ENCODE measurements around the gene ZSCAN5A. TPM values are rescaled to one million over a fixed set of nuclear protein-coding genes. Genes with fewer than 3 reads are reported as not detected.

ZSCAN5A gene
- total and polyA plus RNA-seq, 8 donors = 4.4 to 8.1 (median 5.5) TPM

GRCh38 chr19:56321254-56321988 is 6.8 kb upstream of the ZSCAN5A start:
- Histone ChIP-seq H3K4me3 (no peak overlapping the region), H3K9me3 (no peaks in the 10 kb centered on the region), H3K36me3 (no peaks in the 10 kb centered on the region), H3K4me1 (no peaks in the 10 kb centered on the region), H3K27ac (no peak overlapping the region), H3K27me3 (no peaks in the 10 kb centered on the region)
- ATAC-seq = no peak
- WGBS, 2 donors = 66 to 81% methylated on average over 8 of the region's 8 CpGs
- TF ChIP-seq CTCF (IDR thresholded peaks at IDR 0.05) = no peak
- intact Hi-C loops (cut with DNase I) = no loop called here
- FAIRE-seq = no peak
- no peak for DNase-seq

- no peak for FAIRE-seq
- no peaks in the 10 kb centered on the region for H3K27me3 ChIP-seq
- no peaks in the 10 kb centered on the region for H3K4me1 ChIP-seq
- no peak for TF ChIP-seq CTCF (IDR thresholded peaks at IDR 0.05)
- H3K36me3 ChIP-seq = no peaks in the 10 kb centered on the region
- no peaks in the 10 kb centered on the region for H3K9me3 ChIP-seq
- DNase-seq = no peak
- no peak for ATAC-seq
- H3K4me3 ChIP-seq = no peak overlapping the region
- intact Hi-C loops (cut with DNase I) = no loop called here
- no peak overlapping the region for H3K27ac ChIP-seq
- WGBS, 2 donors = 59 to 74% methylated on average over 3 of the region's 3 CpGs
Measured at GRCh38 chr19:56319991-56320390, 5.4 kb upstream of the ZSCAN5A start.

GRCh38 chr19:56317749-56318148 is 3.1 kb upstream of the ZSCAN5A start:
- FAIRE-seq = no peak
- 42 to 49% methylated on average over 2 of the region's 2 CpGs for WGBS, 2 donors

DNA sequence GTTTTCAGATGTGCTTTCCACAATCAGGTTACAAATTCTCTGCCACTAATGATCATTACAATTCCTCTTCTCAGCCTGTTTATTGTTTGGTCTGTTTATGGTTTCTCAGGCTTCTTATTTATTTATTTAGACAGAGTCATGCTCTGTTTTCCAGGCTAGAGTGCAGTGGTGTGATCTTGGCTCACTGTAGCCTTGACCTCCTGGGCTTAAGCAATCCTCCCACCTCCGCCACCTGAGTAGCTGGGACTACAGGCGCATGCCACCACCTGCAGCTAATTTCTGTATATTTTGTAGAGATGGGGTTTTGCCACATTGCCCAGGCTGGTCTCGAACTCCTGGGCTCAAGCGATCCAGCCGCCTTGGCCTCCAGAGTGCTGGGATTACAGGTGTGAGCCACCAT is 2.1 kb upstream of the ZSCAN5A start:
- intact Hi-C loops (cut with DNase I) = no loop called here
- ATAC-seq (no peak), DNase-seq (no peak), FAIRE-seq (no peak)
- Histone ChIP-seq H3K4me1 (peaks cover 0 to 4% (median 0%) of the 10 kb centered on the region in 3 donors), H3K27me3 (no peaks in the 10 kb centered on the region), H3K4me3 (no peak overlapping the region), H3K27ac (no peak overlapping the region), H3K9me3 (no peaks in the 10 kb centered on the region), H3K36me3 (no peaks in the 10 kb centered on the region)
- 91 to 98% methylated on average over 5 of the region's 5 CpGs for WGBS, 2 donors
- no peak for TF ChIP-seq CTCF (IDR thresholded peaks at IDR 0.05)

More at GRCh38 chr19:56317749-56318148, 3.1 kb upstream of the ZSCAN5A start:
- DNase-seq = no peak
- Histone ChIP-seq H3K9me3 (no peaks in the 10 kb centered on the region), H3K4me1 (peaks cover 0 to 4% (median 0%) of the 10 kb centered on the region in 3 donors), H3K27ac (no peak overlapping the region), H3K27me3 (no peaks in the 10 kb centered on the region), H3K36me3 (no peaks in the 10 kb centered on the region), H3K4me3 (no peak overlapping the region)
- no peak for ATAC-seq
- intact Hi-C loops (cut with DNase I) = no loop called here
- TF ChIP-seq CTCF (IDR thresholded peaks at IDR 0.05) = no peak

Data from pancreas (tissue), 10 donors.